NCI-H524 treated with DMSO at 0.1 percent for 48 hours (cell line): ENCODE measurements around the gene NR1D1.

Experiments
- DNase-seq: peaks from one replicate; lab custom pipeline; 2025; lab: John Stamatoyannopoulos, UW

NR1D1 gene

DNA sequence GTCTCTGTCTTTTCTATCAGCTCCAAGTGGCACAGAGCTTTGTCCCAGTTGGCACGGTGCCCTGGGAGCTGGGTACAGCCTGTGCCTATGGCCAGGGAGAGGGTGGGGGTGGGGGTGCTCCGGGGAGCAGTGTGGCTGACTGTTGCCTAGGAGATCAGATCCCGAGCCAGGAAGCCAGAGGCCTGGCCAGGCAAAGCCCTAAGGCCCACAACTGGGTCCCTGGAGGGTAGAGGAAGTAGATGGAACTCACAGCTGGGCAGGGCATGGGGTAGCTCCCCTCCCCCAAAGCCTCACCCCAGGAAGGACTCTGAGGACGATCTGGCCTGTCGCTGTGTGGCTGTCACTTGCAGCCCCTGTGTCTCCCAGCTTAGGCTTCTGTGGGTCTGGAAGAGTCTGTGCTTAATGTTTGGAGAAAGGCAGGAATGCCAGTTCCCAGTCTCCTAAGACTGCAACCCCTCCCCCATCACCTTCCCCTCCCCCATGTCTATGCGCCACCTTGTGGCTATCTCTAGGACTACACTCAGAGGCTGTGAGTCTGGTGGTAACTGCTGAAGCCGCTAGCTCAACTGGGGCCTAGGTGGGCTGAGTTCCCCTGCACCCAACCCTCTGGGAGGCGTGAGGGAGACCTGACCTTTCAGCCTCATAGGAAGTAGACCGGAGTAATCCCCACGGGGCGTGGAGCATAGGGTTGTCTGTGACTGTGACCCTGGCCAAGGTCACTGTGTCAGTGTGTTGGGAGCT, 25.0 kb downstream of the NR1D1 start:
- DNase-seq, result no peak

DNA sequence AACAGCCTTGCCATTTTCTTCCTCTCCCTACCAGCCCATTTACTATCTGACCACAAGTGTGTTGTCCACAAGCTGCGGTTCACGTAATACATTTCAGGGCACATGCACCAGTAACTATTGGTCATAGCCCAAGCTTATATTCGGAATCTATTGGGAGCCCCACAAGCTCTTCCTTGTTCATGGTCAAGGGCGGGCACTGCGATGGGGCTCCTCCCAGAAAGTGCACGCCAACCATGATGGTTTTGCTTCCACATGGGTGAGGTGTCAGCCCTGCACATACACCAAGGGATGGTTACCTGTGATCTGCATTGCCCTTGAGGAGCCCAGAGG, 25.6 kb downstream of the NR1D1 start:
- no peak for DNase-seq

- DNase-seq, result no peak
Measured at GRCh38 chr17:40074175-40074512, 26.2 kb downstream of the NR1D1 start.

DNA sequence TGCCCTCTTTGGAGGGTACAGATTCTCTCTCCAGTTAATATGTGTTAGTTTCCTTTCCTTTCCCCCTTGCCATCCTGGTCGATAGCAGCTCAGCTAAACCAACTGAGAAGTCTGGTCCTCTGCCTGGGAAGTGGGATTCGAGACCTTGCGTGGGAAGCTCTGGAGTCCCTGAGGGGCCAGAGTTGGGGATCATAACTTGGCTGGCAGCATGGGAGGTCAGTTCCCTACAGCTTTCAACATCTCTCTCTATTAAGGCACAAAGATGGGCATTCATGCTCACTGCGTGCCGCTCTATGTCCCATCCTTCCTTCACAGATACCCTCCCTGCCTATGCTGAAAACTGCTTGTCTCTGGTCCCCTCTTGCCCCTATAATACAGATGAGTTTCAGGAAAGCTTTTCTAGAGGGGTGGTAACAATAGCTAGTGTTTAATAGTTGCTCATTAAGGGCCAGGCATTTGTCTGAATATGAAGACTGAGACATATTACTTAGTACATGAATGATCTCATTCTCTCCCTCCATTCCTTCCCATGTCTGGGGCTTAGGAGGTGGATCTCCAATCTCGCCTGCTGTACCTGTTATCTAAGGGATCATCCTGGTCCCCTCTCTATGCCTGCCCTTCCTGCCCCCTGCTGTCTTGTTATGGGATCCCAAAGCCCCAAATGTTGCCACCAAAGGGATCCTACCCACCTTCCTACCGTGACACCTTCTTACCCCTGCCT, 26.8 kb downstream of the NR1D1 start:
- DNase-seq, result no peak

GRCh38 chr17:40072735-40073346, 27.5 kb downstream of the NR1D1 start:
- no peak for DNase-seq

GRCh38 chr17:40072040-40072734, 28.2 kb downstream of the NR1D1 start:
- DNase-seq, result peak; percentile 34

DNA sequence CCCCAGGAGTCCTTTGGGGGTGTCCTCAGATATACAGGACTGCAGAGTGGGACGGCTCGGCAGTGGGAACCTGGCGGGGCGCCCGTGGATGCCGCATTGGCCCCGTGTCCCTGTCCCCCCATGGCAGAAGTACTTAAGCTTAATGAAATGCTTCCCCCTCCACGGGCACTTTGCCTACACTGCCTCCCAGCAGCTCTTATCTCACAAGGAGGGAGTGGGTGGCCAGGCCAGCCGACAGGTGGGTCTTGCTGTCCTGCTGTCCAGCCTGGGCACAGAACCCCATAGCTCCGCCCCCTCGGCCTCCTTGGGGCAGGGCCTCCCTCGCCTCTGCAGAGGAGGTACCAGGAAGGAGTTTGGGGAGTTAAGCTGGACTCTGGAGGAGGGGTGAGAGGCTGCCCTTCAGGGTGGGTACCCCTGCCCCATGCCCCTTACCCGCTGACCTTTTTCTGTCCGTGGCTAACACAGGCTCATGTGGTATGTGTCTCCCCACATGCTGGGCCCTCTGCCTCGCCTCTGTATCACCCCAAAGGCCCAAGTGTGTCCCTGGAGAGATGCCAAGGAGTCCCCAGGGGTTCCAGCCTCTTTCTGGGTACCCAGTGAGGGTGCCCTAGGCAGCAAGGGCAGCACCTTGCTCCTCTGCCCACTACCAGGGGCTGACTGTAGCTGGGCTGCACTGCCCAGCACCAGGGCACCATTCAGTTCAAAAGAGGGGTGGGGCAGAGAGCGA, 28.9 kb downstream of the NR1D1 start:
- no peak for DNase-seq

DNA sequence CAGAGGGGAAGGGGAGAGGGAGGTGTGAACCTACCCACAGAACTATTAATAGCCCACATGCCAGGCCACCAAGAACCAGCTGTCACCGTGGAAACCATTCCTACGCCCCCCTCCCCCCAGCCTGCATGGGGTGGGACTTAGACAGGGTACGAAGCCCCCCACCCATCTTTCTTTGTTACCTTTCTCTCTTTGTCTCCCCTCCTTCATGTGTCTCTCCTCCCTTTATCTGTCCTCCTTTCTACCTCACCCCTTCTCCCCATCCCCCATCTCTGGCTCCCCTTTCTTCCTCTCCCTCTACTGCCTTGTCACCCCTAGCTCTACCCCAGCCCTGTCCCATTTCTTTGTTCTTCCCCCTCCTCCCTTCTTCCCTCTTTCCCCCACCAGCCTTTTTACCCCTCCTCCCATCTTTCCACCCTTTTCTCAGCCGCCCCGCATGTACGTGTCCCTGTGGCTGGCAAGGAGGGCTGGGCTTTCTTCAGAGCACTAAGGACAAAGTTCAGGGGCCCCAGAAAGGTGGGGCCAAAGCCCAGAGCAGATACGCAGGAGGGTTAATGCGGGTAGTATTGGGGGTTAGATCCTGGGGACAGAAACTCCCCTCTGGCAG, 29.6 kb downstream of the NR1D1 start:
- no peak for DNase-seq

DNA sequence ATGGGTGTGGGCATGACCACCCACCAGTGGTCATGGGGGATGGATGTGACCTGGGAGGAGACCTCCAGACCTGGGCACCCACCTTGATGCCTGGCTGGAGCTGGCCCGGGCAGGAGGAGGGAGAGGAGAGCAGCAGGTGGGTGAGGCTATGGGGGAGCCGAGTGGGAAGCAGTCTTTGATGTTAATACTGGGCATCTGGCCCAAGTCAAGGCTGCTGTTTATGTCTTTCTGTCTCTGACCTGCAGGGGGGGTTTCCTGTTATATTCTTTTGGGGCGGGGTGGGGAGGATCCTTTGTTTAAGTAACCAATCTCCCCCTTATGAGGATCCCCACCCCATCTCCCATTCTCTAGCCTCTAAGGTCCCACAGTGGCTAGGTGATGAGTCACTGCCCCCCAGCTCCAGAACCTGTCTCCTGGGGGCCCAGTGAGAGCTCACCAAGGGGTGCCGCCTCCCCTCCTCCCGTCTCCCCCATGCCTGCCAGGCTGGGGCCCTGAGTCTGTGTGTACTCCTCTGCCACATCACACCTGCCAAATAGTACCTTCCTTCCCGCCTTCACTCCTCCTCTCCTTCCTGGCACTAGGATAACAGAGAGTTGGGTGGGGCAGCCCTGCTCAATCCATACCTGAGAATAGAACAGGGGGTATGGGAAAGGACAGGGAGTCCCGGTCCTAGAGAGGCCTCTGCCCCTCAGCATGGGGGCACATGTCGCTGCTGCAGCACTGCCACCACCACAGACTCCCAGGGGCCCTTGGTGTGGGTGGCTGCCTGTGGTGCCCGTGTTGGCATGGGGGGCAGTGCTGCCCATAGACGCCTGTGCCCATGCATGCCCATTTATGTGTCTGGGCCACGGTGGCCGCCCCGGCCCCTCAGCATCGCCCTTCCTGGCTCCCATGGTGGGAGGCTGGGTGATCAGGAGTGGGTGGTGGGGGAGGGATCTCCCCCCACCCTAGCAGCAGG, 30.4 kb downstream of the NR1D1 start:
- DNase-seq, result no peak

DNA sequence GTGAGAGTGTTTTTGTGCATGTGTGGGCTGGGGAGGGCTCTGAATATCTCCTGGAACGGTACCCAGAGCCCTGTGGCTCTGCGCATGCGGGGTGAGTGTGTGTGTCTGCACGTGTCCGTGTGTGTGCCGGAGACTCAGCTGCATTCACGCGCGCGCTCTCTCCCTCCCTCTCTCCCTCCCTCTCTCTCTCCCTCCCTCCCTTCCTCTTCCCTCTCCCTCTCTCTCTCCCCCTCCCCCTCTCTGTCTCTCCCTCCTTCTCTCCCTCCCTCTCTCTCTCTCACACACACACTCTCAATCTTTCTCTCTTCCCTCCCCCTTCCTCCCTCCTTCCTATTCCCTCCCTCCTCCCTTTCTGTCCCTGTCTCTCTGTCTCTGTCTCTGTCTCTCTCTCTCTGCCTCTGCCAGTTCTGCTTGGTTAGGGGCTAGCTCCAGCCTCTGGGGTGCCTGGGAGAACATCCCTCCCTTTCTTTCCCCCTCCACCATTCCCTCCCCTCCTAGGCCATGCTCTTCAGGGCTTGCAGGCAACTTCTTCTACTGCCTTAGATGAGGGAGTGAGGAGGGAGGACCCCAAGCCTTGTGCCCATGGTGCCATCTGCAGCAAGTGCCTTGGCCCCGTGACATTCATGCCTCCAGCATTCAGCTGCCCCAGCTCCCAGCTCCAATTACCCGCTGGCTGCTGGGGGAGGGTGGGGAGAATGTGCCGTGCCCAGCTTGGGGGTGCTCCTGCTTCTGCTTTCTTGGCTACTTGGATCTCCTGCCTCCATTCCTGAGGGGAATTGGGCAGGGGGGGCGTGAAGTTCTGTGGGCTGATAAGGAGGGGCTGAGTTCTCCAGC, 31.3 kb downstream of the NR1D1 start:
- DNase-seq, result no peak

DNA sequence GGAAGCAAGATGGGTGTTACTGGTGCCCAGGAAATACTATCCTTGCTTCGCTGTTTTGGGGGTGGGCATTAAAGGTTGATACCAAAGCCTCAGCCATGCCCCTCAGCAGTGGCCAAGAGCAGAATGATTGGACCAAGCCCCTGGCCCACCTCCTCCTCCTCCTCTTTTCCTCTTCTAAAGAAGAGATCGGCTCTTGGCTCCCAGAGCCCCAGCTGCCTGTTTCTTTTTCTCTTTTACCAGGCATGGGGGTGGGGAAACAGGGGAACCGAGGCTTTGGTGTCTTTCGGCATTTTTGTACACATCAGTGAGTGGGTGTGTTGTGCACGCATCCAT, 31.8 kb downstream of the NR1D1 start:
- DNase-seq, result no peak

DNA sequence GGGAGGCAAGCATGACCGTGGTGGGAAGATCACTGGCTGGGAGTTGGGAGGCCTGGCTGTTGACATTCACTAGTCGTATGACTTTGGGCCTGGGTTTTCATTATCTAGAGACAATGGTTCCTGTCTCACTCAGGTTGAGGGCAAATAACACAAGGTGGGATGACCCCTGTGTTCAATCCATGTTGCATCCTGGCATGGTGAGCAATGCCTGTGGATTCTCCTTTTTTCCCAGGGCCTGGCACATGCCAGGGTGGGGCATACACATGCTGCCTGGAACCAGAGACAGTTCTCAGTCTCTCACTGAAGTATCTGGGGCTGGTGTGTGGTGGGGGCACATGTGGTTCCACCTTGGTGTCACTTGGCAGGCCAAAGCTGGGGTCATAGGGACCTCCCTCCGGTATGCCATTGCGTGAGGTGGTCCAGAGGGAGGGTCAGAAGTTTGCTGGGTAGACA, 32.2 kb downstream of the NR1D1 start:
- DNase-seq, result no peak

DNA sequence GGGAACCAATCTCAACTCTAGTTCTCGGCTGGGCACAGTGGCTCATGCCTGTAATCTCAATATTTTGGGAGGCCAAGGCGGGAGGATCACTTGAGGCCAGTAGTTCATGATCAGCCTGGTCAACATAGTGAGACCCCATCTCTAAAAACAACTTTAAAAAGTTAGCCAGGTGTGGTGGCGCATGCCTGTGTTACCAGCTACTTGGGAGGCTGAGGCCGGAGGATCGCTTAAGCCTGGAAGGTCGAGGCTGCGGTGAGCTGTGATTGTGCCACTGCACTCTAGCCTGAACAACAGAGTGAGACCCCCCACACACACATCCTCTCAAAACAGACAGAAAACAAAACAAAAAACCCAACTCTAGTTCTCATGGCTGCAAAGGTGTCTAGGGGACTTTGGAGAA, 32.7 kb downstream of the NR1D1 start:
- no peak for DNase-seq

DNA sequence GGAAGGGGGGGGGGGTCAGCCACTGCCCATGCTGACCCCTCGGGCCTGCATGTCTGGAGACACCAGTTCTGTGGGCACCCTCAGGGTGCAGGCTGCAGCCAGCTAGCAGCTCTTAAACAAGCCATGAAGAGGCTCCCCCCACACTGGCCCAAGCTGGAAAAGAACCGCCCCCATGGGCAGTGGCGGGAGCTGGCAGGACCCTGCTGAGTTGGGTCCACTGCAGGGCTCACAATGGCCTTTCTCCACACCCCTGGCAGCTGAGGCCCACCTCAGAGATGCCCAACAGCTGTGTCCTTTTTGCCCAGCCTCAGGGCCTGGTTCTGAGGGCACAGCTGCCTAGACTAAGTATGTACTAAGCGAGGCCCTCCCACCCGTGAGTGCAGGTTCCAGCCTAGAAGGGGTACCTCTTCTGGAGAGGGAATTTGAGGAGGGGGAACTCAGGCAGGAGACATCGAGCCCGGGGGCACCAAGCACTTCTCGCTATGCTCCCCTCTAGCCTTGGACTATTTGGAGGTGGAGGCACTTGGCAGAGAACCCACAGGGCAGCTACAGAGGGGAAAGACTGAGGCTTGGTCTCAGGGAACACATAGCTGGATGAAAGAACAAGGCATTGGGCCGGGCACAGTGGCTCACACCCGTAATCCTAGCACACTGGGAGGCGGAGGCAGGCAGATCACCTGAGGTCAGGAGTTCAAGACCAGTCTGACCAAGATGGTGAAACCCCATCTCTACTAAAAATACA, 34.4 kb downstream of the NR1D1 start:
- DNase-seq, result no peak

DNA sequence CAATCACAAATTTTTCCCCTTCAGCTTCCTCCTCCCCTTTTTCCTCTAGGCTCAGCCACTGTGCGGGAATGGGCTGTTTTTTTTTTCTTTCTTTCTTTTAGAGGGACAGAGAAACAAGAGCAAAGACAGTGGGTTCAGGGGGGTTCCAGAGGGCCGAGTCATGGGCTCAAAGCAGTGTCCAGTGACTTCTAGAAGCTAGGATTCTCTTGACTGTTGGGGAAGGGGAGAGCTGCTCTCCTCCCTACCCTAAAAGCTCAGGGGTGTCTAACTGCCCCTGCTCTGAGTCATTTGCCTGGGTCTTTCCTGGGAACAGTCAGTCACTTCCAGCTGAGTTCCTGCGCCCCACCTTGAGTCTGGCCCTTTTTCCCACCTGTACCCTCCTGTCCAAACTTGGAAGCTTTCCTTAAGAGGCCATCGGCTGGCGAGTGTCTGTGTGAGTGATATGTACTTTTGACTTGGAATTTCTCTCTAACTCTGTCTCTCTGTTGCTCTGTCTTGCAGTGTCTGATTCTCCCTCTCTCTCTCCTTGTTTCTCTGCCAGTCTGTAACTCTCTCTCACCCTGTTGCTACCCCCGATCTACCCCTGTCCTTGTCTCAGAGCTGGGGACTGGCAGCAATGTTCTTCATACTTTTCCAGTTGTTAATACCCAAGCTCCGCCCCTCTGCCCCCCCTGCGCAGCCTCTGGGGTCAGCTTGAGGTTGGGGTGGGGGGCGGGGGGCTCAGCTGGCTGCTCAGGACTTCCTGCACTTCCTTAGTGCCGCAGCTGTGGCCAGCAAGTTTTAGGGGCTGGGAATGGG, 35.2 kb downstream of the NR1D1 start:
- no peak for DNase-seq

- no peak for DNase-seq
Measured at GRCh38 chr17:40063901-40064531, 36.4 kb downstream of the NR1D1 start.

DNA sequence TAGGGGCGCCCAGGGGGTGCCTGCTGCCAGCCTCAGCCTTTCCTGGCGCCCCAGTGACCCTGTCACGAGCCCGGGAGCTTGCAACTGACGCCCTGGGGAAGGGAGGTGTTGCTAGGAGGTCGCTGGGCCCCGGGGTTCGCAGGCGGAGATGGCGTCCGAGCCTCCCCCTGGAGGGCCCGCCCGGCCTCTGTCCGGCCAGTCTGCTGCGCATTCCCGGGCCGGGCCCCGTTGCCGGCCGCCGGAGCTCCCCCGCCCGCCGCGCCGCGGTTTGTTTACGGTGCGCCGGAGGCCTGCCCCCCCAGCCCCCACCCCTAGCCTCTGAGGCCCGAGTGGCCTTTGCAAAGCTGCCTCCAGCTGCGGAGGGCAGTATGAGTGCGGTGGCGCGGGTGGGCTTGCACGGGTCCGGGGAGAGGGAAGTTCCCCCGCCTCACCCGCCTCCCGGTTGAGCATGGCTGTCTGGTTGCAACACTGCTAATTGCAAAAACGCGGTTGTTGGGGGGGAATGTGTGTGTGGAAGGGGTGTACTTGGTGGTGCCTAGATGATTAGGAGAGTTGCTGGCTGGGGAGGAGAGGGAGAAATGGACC, 37.1 kb downstream of the NR1D1 start:
- no peak for DNase-seq
